ENCODE data around the gene PIK3CD. TPM values are rescaled to one million over a fixed set of nuclear protein-coding genes. Genes with fewer than 3 reads are reported as not detected.

PIK3CD gene
- total RNA-seq, 4 donors from 2014 or later = 4.2 to 5.4 (median 5.0) TPM

GRCh38 chr1:9714257-9714718 lies 62.8 kb downstream of the PIK3CD start:
- TF ChIP-seq POLR2A (IDR thresholded peaks at IDR 0.05) (no peak), CTCF (IDR thresholded peaks at IDR 0.05) (no peak)
- WGBS, 2 donors = 60 to 64% methylated on average over 6 of the region's 6 CpGs
- H3K4me3 ChIP-seq (ENCODE audit: low read depth, poor library complexity, severe bottlenecking) = no peak overlapping the region
- intact Hi-C loops (cut with DNase I; ENCODE audit: low total_unique reads) = no loop called here
- DNase-seq (ENCODE audit: low spot score in 2 of 2) = no peak

- 91 to 94% methylated on average over 36 to 38 of the region's 40 CpGs for WGBS, 2 donors
- intact Hi-C loops (cut with DNase I; ENCODE audit: low total_unique reads) = no loop called here
- DNase-seq (ENCODE audit: low spot score in 2 of 2) = no peak
- no peak overlapping the region for H3K4me3 ChIP-seq (ENCODE audit: low read depth, poor library complexity, severe bottlenecking)
- TF ChIP-seq POLR2A (IDR thresholded peaks at IDR 0.05) (no peak), CTCF (IDR thresholded peaks at IDR 0.05) (no peak)
Observed at GRCh38 chr1:9715536-9716226, 64.2 kb downstream of the PIK3CD start.

GRCh38 chr1:9716404-9717192 lies 65.1 kb downstream of the PIK3CD start:
- intact Hi-C loops (cut with DNase I; ENCODE audit: low total_unique reads) = no loop called here
- no peak overlapping the region for H3K4me3 ChIP-seq (ENCODE audit: low read depth, poor library complexity, severe bottlenecking)
- no peak for DNase-seq (ENCODE audit: low spot score in 2 of 2)
- WGBS, 2 donors = 95 to 96% methylated on average over 21 to 27 of the region's 29 CpGs
- TF ChIP-seq CTCF (IDR thresholded peaks at IDR 0.05) = no peak
- TF ChIP-seq POLR2A (IDR thresholded peaks at IDR 0.05) = no peak

GRCh38 chr1:9717193-9718005 lies 65.9 kb downstream of the PIK3CD start:
- intact Hi-C loops (cut with DNase I; ENCODE audit: low total_unique reads) = no loop called here
- H3K4me3 ChIP-seq (ENCODE audit: low read depth, poor library complexity, severe bottlenecking) = no peak overlapping the region
- TF ChIP-seq POLR2A (IDR thresholded peaks at IDR 0.05) = no peak
- no peak for TF ChIP-seq CTCF (IDR thresholded peaks at IDR 0.05)
- peak; percentile 75 to 94 for DNase-seq (ENCODE audit: low spot score in 2 of 2)
- 68 to 69% methylated on average over 24 of the region's 25 CpGs for WGBS, 2 donors

- TF ChIP-seq CTCF (IDR thresholded peaks at IDR 0.05) = no peak
- TF ChIP-seq POLR2A (IDR thresholded peaks at IDR 0.05) = no peak
- intact Hi-C loops (cut with DNase I; ENCODE audit: low total_unique reads) = no loop called here
- H3K4me3 ChIP-seq (ENCODE audit: low read depth, poor library complexity, severe bottlenecking) = no peak overlapping the region
- DNase-seq (ENCODE audit: low spot score in 2 of 2) = no peak
- 89 to 92% methylated on average over 10 of the region's 10 CpGs for WGBS, 2 donors
Observed at GRCh38 chr1:9718006-9718680, 66.6 kb downstream of the PIK3CD start.
